ENCODE data around the gene ZNF792. TPM values are rescaled to one million over a fixed set of nuclear protein-coding genes. Genes with fewer than 3 reads are reported as not detected.

ZNF792 gene
- total and polyA plus RNA-seq, 4 donors = 2.9 to 10.4 (median 7.0) TPM

GRCh38 chr19:34960940-34961679 is 2.9 kb downstream of the ZNF792 start:
- no peak for DNase-seq (ENCODE audit: low read depth in 4 of 6, low spot score in 6 of 6)
- H3K27me3 ChIP-seq (ENCODE audit: control insufficient read depth, insufficient read depth, low read length) = no peaks in the 10 kb centered on the region
- peaks cover 29% of the 10 kb centered on the region for H3K4me1 ChIP-seq (ENCODE audit: control insufficient read depth, insufficient read depth, low read length)
- peaks cover 22% of the 10 kb centered on the region for H3K9me3 ChIP-seq (ENCODE audit: control insufficient read depth, insufficient read depth, low read length)
- peaks cover 52% of the 10 kb centered on the region for H3K36me3 ChIP-seq (ENCODE audit: control insufficient read depth, insufficient read depth, low read length)
- H3K4me3 ChIP-seq (ENCODE audit: low read depth, low read length) = no peak overlapping the region
- WGBS (ENCODE audit: insufficient coverage) = 96% methylated on average over 9 of the region's 12 CpGs
- no peak overlapping the region for H3K27ac ChIP-seq (ENCODE audit: low read depth, low read length)

GRCh38 chr19:34960103-34960805 is 3.8 kb downstream of the ZNF792 start:
- H3K27me3 ChIP-seq (ENCODE audit: control insufficient read depth, insufficient read depth, low read length) = no peaks in the 10 kb centered on the region
- peaks cover 52% of the 10 kb centered on the region for H3K36me3 ChIP-seq (ENCODE audit: control insufficient read depth, insufficient read depth, low read length)
- peaks cover 29% of the 10 kb centered on the region for H3K4me1 ChIP-seq (ENCODE audit: control insufficient read depth, insufficient read depth, low read length)
- no peak for DNase-seq (ENCODE audit: low read depth in 4 of 6, low spot score in 6 of 6)
- no peak overlapping the region for H3K27ac ChIP-seq (ENCODE audit: low read depth, low read length)
- WGBS (ENCODE audit: insufficient coverage) = 100% methylated on average over 5 of the region's 8 CpGs
- peaks cover 22% of the 10 kb centered on the region for H3K9me3 ChIP-seq (ENCODE audit: control insufficient read depth, insufficient read depth, low read length)
- no peak overlapping the region for H3K4me3 ChIP-seq (ENCODE audit: low read depth, low read length)

GRCh38 chr19:34959021-34959420 is 5.0 kb downstream of the ZNF792 start:
- 100% methylated on average over 4 of the region's 7 CpGs for WGBS (ENCODE audit: insufficient coverage)

GRCh38 chr19:34957830-34958751 is 5.9 kb downstream of the ZNF792 start:
- no peak overlapping the region for H3K4me3 ChIP-seq (ENCODE audit: low read depth, low read length)
- no peak overlapping the region for H3K27ac ChIP-seq (ENCODE audit: low read depth, low read length)
- peaks cover 28% of the 10 kb centered on the region for H3K9me3 ChIP-seq (ENCODE audit: control insufficient read depth, insufficient read depth, low read length)
- H3K36me3 ChIP-seq (ENCODE audit: control insufficient read depth, insufficient read depth, low read length) = peaks cover 52% of the 10 kb centered on the region
- no peak for DNase-seq (ENCODE audit: low read depth in 4 of 6, low spot score in 6 of 6)
- peaks cover 17% of the 10 kb centered on the region for H3K4me1 ChIP-seq (ENCODE audit: control insufficient read depth, insufficient read depth, low read length)
- 100% methylated on average over 10 of the region's 22 CpGs for WGBS (ENCODE audit: insufficient coverage)
- H3K27me3 ChIP-seq (ENCODE audit: control insufficient read depth, insufficient read depth, low read length) = no peaks in the 10 kb centered on the region

More at GRCh38 chr19:34959021-34959420, 5.0 kb downstream of the ZNF792 start:
- no peak for DNase-seq (ENCODE audit: low read depth in 4 of 6, low spot score in 6 of 6)
- H3K36me3 ChIP-seq (ENCODE audit: control insufficient read depth, insufficient read depth, low read length) = peaks cover 52% of the 10 kb centered on the region
- H3K27me3 ChIP-seq (ENCODE audit: control insufficient read depth, insufficient read depth, low read length) = no peaks in the 10 kb centered on the region
- H3K9me3 ChIP-seq (ENCODE audit: control insufficient read depth, insufficient read depth, low read length) = peaks cover 22% of the 10 kb centered on the region
- H3K4me3 ChIP-seq (ENCODE audit: low read depth, low read length) = no peak overlapping the region
- no peak overlapping the region for H3K27ac ChIP-seq (ENCODE audit: low read depth, low read length)
- H3K4me1 ChIP-seq (ENCODE audit: control insufficient read depth, insufficient read depth, low read length) = peaks cover 24% of the 10 kb centered on the region

GRCh38 chr19:34953092-34953491 is 10.9 kb downstream of the ZNF792 start:
- Histone ChIP-seq H3K27ac (ENCODE audit: low read depth, low read length) (no peak overlapping the region), H3K36me3 (ENCODE audit: control insufficient read depth, insufficient read depth, low read length) (peaks cover 17% of the 10 kb centered on the region), H3K4me1 (ENCODE audit: control insufficient read depth, insufficient read depth, low read length) (no peaks in the 10 kb centered on the region), H3K27me3 (ENCODE audit: control insufficient read depth, insufficient read depth, low read length) (no peaks in the 10 kb centered on the region), H3K4me3 (ENCODE audit: low read depth, low read length) (no peak overlapping the region), H3K9me3 (ENCODE audit: control insufficient read depth, insufficient read depth, low read length) (peaks cover 19% of the 10 kb centered on the region)
- no peak for DNase-seq (ENCODE audit: low read depth in 4 of 6, low spot score in 6 of 6)

- no peak overlapping the region for H3K27ac ChIP-seq (ENCODE audit: low read depth, low read length)
- 96% methylated on average over 7 of the region's 13 CpGs for WGBS (ENCODE audit: insufficient coverage)
- H3K4me3 ChIP-seq (ENCODE audit: low read depth, low read length) = no peak overlapping the region
- H3K36me3 ChIP-seq (ENCODE audit: control insufficient read depth, insufficient read depth, low read length) = peaks cover 12% of the 10 kb centered on the region
- no peak for DNase-seq (ENCODE audit: low read depth in 4 of 6, low spot score in 6 of 6)
- no peaks in the 10 kb centered on the region for H3K9me3 ChIP-seq (ENCODE audit: control insufficient read depth, insufficient read depth, low read length)
- no peaks in the 10 kb centered on the region for H3K27me3 ChIP-seq (ENCODE audit: control insufficient read depth, insufficient read depth, low read length)
- H3K4me1 ChIP-seq (ENCODE audit: control insufficient read depth, insufficient read depth, low read length) = no peaks in the 10 kb centered on the region
These were observed 20.0 kb downstream of the ZNF792 start for GRCh38 chr19:34943861-34944573.

GRCh38 chr19:34938886-34939285 is 25.1 kb downstream of the ZNF792 start:
- H3K27ac ChIP-seq (ENCODE audit: low read depth, low read length) = no peak overlapping the region
- no peaks in the 10 kb centered on the region for H3K4me1 ChIP-seq (ENCODE audit: control insufficient read depth, insufficient read depth, low read length)
- H3K4me3 ChIP-seq (ENCODE audit: low read depth, low read length) = no peak overlapping the region
- no peaks in the 10 kb centered on the region for H3K27me3 ChIP-seq (ENCODE audit: control insufficient read depth, insufficient read depth, low read length)
- no peak for DNase-seq (ENCODE audit: low read depth in 4 of 6, low spot score in 6 of 6)
- no peaks in the 10 kb centered on the region for H3K9me3 ChIP-seq (ENCODE audit: control insufficient read depth, insufficient read depth, low read length)
- WGBS (ENCODE audit: insufficient coverage) = 99% methylated on average over 7 of the region's 10 CpGs
- H3K36me3 ChIP-seq (ENCODE audit: control insufficient read depth, insufficient read depth, low read length) = peaks cover 30% of the 10 kb centered on the region

- Histone ChIP-seq H3K27me3 (ENCODE audit: control insufficient read depth, insufficient read depth, low read length) (no peaks in the 10 kb centered on the region), H3K36me3 (ENCODE audit: control insufficient read depth, insufficient read depth, low read length) (peaks cover 30% of the 10 kb centered on the region), H3K4me1 (ENCODE audit: control insufficient read depth, insufficient read depth, low read length) (no peaks in the 10 kb centered on the region), H3K4me3 (ENCODE audit: low read depth, low read length) (no peak overlapping the region), H3K27ac (ENCODE audit: low read depth, low read length) (no peak overlapping the region), H3K9me3 (ENCODE audit: control insufficient read depth, insufficient read depth, low read length) (no peaks in the 10 kb centered on the region)
- WGBS (ENCODE audit: insufficient coverage) = 98% methylated on average over 3 of the region's 4 CpGs
- DNase-seq (ENCODE audit: low read depth in 4 of 6, low spot score in 6 of 6) = no peak
These were observed 27.8 kb downstream of the ZNF792 start for GRCh38 chr19:34936184-34936583.

- no peaks in the 10 kb centered on the region for H3K27me3 ChIP-seq (ENCODE audit: control insufficient read depth, insufficient read depth, low read length)
- peaks cover 31% of the 10 kb centered on the region for H3K36me3 ChIP-seq (ENCODE audit: control insufficient read depth, insufficient read depth, low read length)
- H3K4me3 ChIP-seq (ENCODE audit: low read depth, low read length) = no peak overlapping the region
- no peaks in the 10 kb centered on the region for H3K9me3 ChIP-seq (ENCODE audit: control insufficient read depth, insufficient read depth, low read length)
- 100% methylated on average over 4 of the region's 6 CpGs for WGBS (ENCODE audit: insufficient coverage)
- peaks cover 4% of the 10 kb centered on the region for H3K4me1 ChIP-seq (ENCODE audit: control insufficient read depth, insufficient read depth, low read length)
- DNase-seq (ENCODE audit: low read depth in 4 of 6, low spot score in 6 of 6) = no peak
- no peak overlapping the region for H3K27ac ChIP-seq (ENCODE audit: low read depth, low read length)
These were observed 31.5 kb downstream of the ZNF792 start for GRCh38 chr19:34932494-34932893.
